Measurements from ENCODE around the gene ARID1B. TPM values are rescaled to one million over a fixed set of nuclear protein-coding genes. Genes with fewer than 3 reads are reported as not detected.

The ARID1B gene
- total and polyA plus RNA-seq, 2 donors (not counting 1 experiment from before 2014, with no cell fraction given), result 47.2 to 280 TPM

DNA sequence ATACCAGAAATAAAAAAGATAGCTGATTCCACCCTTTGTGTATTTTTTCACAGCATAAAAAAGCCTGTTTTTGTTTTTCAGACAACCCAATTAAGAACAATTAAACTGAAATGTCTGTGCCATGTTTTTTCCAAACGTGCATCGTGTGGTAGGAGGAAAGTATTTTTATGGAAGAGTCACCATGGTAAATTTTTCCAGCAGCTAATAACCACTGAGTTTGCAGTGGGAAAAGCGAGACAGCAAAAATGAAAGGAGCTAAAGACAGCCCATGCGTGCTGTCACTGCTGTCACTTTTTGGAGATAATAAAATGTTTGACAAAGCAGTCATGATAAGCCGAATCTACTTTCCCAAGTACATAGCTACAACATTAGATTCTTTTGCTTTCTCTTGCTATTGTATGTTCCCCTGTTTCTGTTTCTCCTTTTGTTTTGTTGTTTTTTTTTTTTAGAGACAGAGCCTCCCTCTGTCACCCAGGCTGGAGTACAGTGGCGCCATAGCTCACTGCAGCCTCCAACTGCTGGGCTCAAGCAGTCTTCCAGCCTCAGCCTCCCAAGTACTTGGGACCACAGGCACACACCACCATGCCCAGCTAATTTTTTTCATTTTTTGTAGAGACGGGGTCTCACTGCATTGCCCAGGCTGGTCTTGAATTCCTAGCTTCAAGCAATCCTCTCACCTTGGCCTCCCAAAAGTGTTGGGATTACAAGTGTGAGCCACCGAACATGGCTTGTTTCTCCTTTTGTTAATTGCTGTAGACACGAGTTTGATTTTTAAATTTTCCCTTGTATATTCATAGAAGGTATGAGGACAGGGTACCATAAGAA lies 284.8 kb downstream of the ARID1B start:
- Histone ChIP-seq H2AFZ (ENCODE audit: insufficient read depth, low read depth, low read length, poor library complexity, severe bottlenecking) (no peak overlapping the region), H3K27me3 (replicated peaks in 1 of 4; ENCODE audit: control extremely low read depth in 1 of 4, control insufficient read depth in 3 of 4, insufficient read depth in 4 of 4, low read length in 3 of 4) (no peaks in the 10 kb centered on the region), H3K36me3 (replicated peaks in 1 of 2; ENCODE audit: control extremely low read depth in 1 of 2, control insufficient read depth in 1 of 2, extremely low read depth in 1 of 2, insufficient read depth in 2 of 2, low read length in 1 of 2) (peaks cover 0 to 10% of the 10 kb centered on the region in 2 experiments), H3K4me2 (replicated peaks; ENCODE audit: low read depth, low read length, poor library complexity, severe bottlenecking) (no peak overlapping the region), H3K9ac (ENCODE audit: low read length) (no peak overlapping the region), H4K20me1 (ENCODE audit: control insufficient read depth, insufficient read depth, low read length, poor library complexity, severe bottlenecking) (peaks cover 20% of the 10 kb centered on the region), H3K4me1 (ENCODE audit: control insufficient read depth in 2 of 2, insufficient read depth in 2 of 2, low read length in 2 of 2) (peaks cover 19 to 20% of the 10 kb centered on the region in 2 donors), H3K9me3 (ENCODE audit: control extremely low read depth in 1 of 3, control insufficient read depth in 2 of 3, insufficient read depth in 1 of 3, low read length in 2 of 3) (peaks cover 0 to 5% (median 0%) of the 10 kb centered on the region in 3 donors), H3K27ac (ENCODE audit: low read length in 2 of 2) (no peak overlapping the region), H3K4me3 (ENCODE audit: control extremely low read depth in 1 of 5, extremely low read depth in 1 of 5, insufficient read depth in 1 of 5, low read depth in 2 of 5, low read length in 4 of 5) (no peak overlapping the region), H3K79me2 (ENCODE audit: control insufficient read depth, insufficient read depth, low read length) (peaks cover 89% of the 10 kb centered on the region)
- 100% methylated on average over 1 of the region's 9 CpGs for WGBS (ENCODE audit: insufficient coverage)
- intact Hi-C loops (cut with micrococcal nuclease), result no loop called here
- Mint-ChIP-seq H3K9me3 (ENCODE audit: insufficient read depth) (no peaks in the 10 kb centered on the region), H3K27me3 (no peaks in the 10 kb centered on the region), H3K4me3 (no peak overlapping the region), H3K27ac (no peak overlapping the region), H3K4me1 (peaks cover 53% of the 10 kb centered on the region)
- DNase-seq, result no peak
- no peak for ATAC-seq (ENCODE audit: low read depth)
- TF ChIP-seq, protein P1, sequence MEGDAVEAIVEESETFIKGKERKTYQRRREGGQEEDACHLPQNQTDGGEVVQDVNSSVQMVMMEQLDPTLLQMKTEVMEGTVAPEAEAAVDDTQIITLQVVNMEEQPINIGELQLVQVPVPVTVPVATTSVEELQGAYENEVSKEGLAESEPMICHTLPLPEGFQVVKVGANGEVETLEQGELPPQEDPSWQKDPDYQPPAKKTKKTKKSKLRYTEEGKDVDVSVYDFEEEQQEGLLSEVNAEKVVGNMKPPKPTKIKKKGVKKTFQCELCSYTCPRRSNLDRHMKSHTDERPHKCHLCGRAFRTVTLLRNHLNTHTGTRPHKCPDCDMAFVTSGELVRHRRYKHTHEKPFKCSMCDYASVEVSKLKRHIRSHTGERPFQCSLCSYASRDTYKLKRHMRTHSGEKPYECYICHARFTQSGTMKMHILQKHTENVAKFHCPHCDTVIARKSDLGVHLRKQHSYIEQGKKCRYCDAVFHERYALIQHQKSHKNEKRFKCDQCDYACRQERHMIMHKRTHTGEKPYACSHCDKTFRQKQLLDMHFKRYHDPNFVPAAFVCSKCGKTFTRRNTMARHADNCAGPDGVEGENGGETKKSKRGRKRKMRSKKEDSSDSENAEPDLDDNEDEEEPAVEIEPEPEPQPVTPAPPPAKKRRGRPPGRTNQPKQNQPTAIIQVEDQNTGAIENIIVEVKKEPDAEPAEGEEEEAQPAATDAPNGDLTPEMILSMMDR (IDR thresholded peaks at IDR 0.05), result no peak
- no peak for TF ChIP-seq EZH2 (IDR thresholded peaks at IDR 0.05; ENCODE audit: borderline replicate concordance, insufficient read depth, low read depth, low read length, poor library complexity, severe bottlenecking)
- CTCF ChIA-PET, result interaction anchor here (0.6 kb wide), 1 partner anchor 18 kb away, joined by 4 read pairs; no protein-coding TSS in a partner anchor
- POLR2A ChIA-PET, result interaction anchor here (0.7 kb wide), 1 partner anchor 16 kb away, joined by 3 read pairs; no protein-coding TSS in a partner anchor
